ENCODE measurements around the gene DISC1.

Gene DISC1

GRCh38 chr1:231601824-231602672 lies 24.5 kb upstream of the DISC1 start:
- TF ChIP-seq MAX (IDR thresholded peaks at IDR 0.05; ENCODE audit: low read depth, low read length): no peak
- TF ChIP-seq CTCF (IDR thresholded peaks at IDR 0.05; ENCODE audit: low read depth, low read length): no peak
- no peak overlapping the region for H3K4me3 ChIP-seq (ENCODE audit: low read depth, low read length)
- no peak for DNase-seq (ENCODE audit: low read depth)

GRCh38 chr1:231602673-231602984 lies 24.0 kb upstream of the DISC1 start:
- DNase-seq (ENCODE audit: low read depth): no peak
- no peak for TF ChIP-seq POLR2A (IDR thresholded peaks at IDR 0.05; ENCODE audit: extremely low read depth, insufficient read length)
- no peak overlapping the region for H3K4me3 ChIP-seq (ENCODE audit: low read depth, low read length)

GRCh38 chr1:231603598-231604275 lies 22.9 kb upstream of the DISC1 start:
- H3K4me3 ChIP-seq (ENCODE audit: low read depth, low read length): peak overlapping the region; percentile 75
- peak; percentile 82 for DNase-seq (ENCODE audit: low read depth)
- no peak for TF ChIP-seq MYC (IDR thresholded peaks at IDR 0.05; ENCODE audit: low read depth, low read length)
- TF ChIP-seq CTCF (IDR thresholded peaks at IDR 0.05; ENCODE audit: low read depth, low read length): peak; percentile 54

- no peak for DNase-seq (ENCODE audit: low read depth)
- TF ChIP-seq POLR2A (IDR thresholded peaks at IDR 0.05; ENCODE audit: extremely low read depth, insufficient read length) (no peak), MAX (IDR thresholded peaks at IDR 0.05; ENCODE audit: low read depth, low read length) (no peak), MYC (IDR thresholded peaks at IDR 0.05; ENCODE audit: low read depth, low read length) (no peak), CTCF (IDR thresholded peaks at IDR 0.05; ENCODE audit: low read depth, low read length) (no peak)
- H3K4me3 ChIP-seq (ENCODE audit: low read depth, low read length): no peak overlapping the region
Measured at GRCh38 chr1:231604276-231604621, 22.3 kb upstream of the DISC1 start.

- no peak for TF ChIP-seq MYC (IDR thresholded peaks at IDR 0.05; ENCODE audit: low read depth, low read length)
- TF ChIP-seq CTCF (IDR thresholded peaks at IDR 0.05; ENCODE audit: low read depth, low read length): no peak
- TF ChIP-seq MAX (IDR thresholded peaks at IDR 0.05; ENCODE audit: low read depth, low read length): no peak
- no peak for TF ChIP-seq POLR2A (IDR thresholded peaks at IDR 0.05; ENCODE audit: extremely low read depth, insufficient read length)
- DNase-seq (ENCODE audit: low read depth): no peak
- H3K4me3 ChIP-seq (ENCODE audit: low read depth, low read length): no peak overlapping the region
Measured at GRCh38 chr1:231605149-231606100, 21.2 kb upstream of the DISC1 start.

GRCh38 chr1:231606712-231607111 lies 19.9 kb upstream of the DISC1 start:
- TF ChIP-seq POLR2A (IDR thresholded peaks at IDR 0.05; ENCODE audit: extremely low read depth, insufficient read length) (no peak), CTCF (IDR thresholded peaks at IDR 0.05; ENCODE audit: low read depth, low read length) (no peak), MYC (IDR thresholded peaks at IDR 0.05; ENCODE audit: low read depth, low read length) (no peak), MAX (IDR thresholded peaks at IDR 0.05; ENCODE audit: low read depth, low read length) (no peak)
- no peak overlapping the region for H3K4me3 ChIP-seq (ENCODE audit: low read depth, low read length)
- DNase-seq (ENCODE audit: low read depth): no peak

Data from NB4 (cell line).